ENCODE data around the gene MAPRE3. TPM values are rescaled to one million over a fixed set of nuclear protein-coding genes. Genes with fewer than 3 reads are reported as not detected.

Gene MAPRE3
- total and polyA plus RNA-seq, 2 donors (not counting 1 experiment from before 2014, with no cell fraction given): 7.9 to 13.9 TPM

- Histone ChIP-seq H3K9me3 (ENCODE audit: control insufficient read depth, insufficient read depth, low read depth, low read length) (no peaks in the 10 kb centered on the region), H4K20me1 (ENCODE audit: control insufficient read depth, extremely low read depth, insufficient read depth, low read length) (no peaks in the 10 kb centered on the region), H3K9ac (ENCODE audit: insufficient read depth, low read length) (no peak overlapping the region), H3K27me3 (ENCODE audit: control insufficient read depth, insufficient read depth, low read length) (no peaks in the 10 kb centered on the region), H3K79me2 (ENCODE audit: control insufficient read depth, insufficient read depth, low read length) (peaks cover 14% of the 10 kb centered on the region), H3K4me2 (ENCODE audit: extremely low read depth, insufficient read depth, low read length) (no peak overlapping the region), H2AFZ (ENCODE audit: low read length) (no peak overlapping the region), H3K4me3 (replicated peaks in 1 of 4; ENCODE audit: control extremely low read depth in 1 of 4, insufficient read depth in 1 of 4, low read depth in 3 of 4, low read length in 4 of 4) (no peak overlapping the region), H3K4me1 (ENCODE audit: control insufficient read depth, extremely low read depth, insufficient read depth, low read length) (peaks cover 5% of the 10 kb centered on the region), H3K36me3 (ENCODE audit: control insufficient read depth, insufficient read depth, low read length) (peaks cover 51% of the 10 kb centered on the region), H3K27ac (ENCODE audit: insufficient read depth, low read length) (no peak overlapping the region)
- DNase-seq (ENCODE audit: low read depth in 2 of 2): no peak
- TF ChIP-seq CTCF (conservative IDR thresholded peaks at IDR 0.05 in 1 of 2, IDR thresholded peaks at IDR 0.05 in 1 of 2; ENCODE audit: low read depth in 1 of 2, low read length in 2 of 2) (no peak), EZH2 (IDR thresholded peaks at IDR 0.05; ENCODE audit: low read length, missing control alignments) (no peak)
Observed at GRCh38 chr2:27038631-27039339, 68.3 kb downstream of the MAPRE3 start.

DNA sequence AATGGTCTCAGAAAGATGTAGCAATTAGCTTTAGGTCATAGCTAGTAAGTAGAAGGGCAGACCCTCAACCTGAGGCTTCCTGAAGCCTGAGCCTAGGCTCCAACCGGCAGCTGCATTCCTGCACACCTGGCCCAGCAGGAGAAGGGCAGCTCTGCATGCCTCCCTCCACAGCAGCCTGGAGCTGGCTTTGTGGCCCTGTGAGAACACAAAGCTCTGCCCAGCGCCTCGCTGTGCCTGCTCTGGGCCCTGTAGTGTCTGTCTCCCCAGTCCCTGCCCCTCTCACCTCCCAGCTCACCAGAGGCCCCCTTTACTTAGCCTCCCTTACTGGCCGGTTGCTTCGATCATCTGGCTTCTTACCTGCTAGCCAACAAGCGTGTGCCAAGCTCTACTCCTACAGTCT lies 69.0 kb downstream of the MAPRE3 start:
- H3K36me3 ChIP-seq (ENCODE audit: control insufficient read depth, insufficient read depth, low read length): peaks cover 51% of the 10 kb centered on the region
- no peaks in the 10 kb centered on the region for H3K27me3 ChIP-seq (ENCODE audit: control insufficient read depth, insufficient read depth, low read length)
- H2AFZ ChIP-seq (ENCODE audit: low read length): no peak overlapping the region
- no peak overlapping the region for H3K4me2 ChIP-seq (ENCODE audit: extremely low read depth, insufficient read depth, low read length)
- H3K4me3 ChIP-seq (replicated peaks in 1 of 4; ENCODE audit: control extremely low read depth in 1 of 4, insufficient read depth in 1 of 4, low read depth in 3 of 4, low read length in 4 of 4): no peak overlapping the region
- peaks cover 2% of the 10 kb centered on the region for H3K4me1 ChIP-seq (ENCODE audit: control insufficient read depth, extremely low read depth, insufficient read depth, low read length)
- H4K20me1 ChIP-seq (ENCODE audit: control insufficient read depth, extremely low read depth, insufficient read depth, low read length): no peaks in the 10 kb centered on the region
- DNase-seq (ENCODE audit: low read depth in 2 of 2): no peak
- H3K27ac ChIP-seq (ENCODE audit: insufficient read depth, low read length): no peak overlapping the region
- TF ChIP-seq EZH2 (IDR thresholded peaks at IDR 0.05; ENCODE audit: low read length, missing control alignments) (no peak), CTCF (conservative IDR thresholded peaks at IDR 0.05 in 1 of 2, IDR thresholded peaks at IDR 0.05 in 1 of 2; ENCODE audit: low read depth in 1 of 2, low read length in 2 of 2) (no peak)
- no peak overlapping the region for H3K9ac ChIP-seq (ENCODE audit: insufficient read depth, low read length)
- H3K79me2 ChIP-seq (ENCODE audit: control insufficient read depth, insufficient read depth, low read length): peaks cover 8% of the 10 kb centered on the region
- no peaks in the 10 kb centered on the region for H3K9me3 ChIP-seq (ENCODE audit: control insufficient read depth, insufficient read depth, low read depth, low read length)

GRCh38 chr2:27039871-27040270 lies 69.4 kb downstream of the MAPRE3 start:
- Histone ChIP-seq H3K4me1 (ENCODE audit: control insufficient read depth, extremely low read depth, insufficient read depth, low read length) (peaks cover 2% of the 10 kb centered on the region), H3K27me3 (ENCODE audit: control insufficient read depth, insufficient read depth, low read length) (no peaks in the 10 kb centered on the region), H3K36me3 (ENCODE audit: control insufficient read depth, insufficient read depth, low read length) (peaks cover 51% of the 10 kb centered on the region), H3K27ac (ENCODE audit: insufficient read depth, low read length) (no peak overlapping the region), H3K4me2 (ENCODE audit: extremely low read depth, insufficient read depth, low read length) (no peak overlapping the region), H3K79me2 (ENCODE audit: control insufficient read depth, insufficient read depth, low read length) (peaks cover 7% of the 10 kb centered on the region), H3K9ac (ENCODE audit: insufficient read depth, low read length) (no peak overlapping the region), H4K20me1 (ENCODE audit: control insufficient read depth, extremely low read depth, insufficient read depth, low read length) (no peaks in the 10 kb centered on the region), H3K9me3 (ENCODE audit: control insufficient read depth, insufficient read depth, low read depth, low read length) (no peaks in the 10 kb centered on the region), H3K4me3 (replicated peaks in 1 of 4; ENCODE audit: control extremely low read depth in 1 of 4, insufficient read depth in 1 of 4, low read depth in 3 of 4, low read length in 4 of 4) (no peak overlapping the region), H2AFZ (ENCODE audit: low read length) (no peak overlapping the region)
- TF ChIP-seq EZH2 (IDR thresholded peaks at IDR 0.05; ENCODE audit: low read length, missing control alignments) (no peak), CTCF (conservative IDR thresholded peaks at IDR 0.05 in 1 of 2, IDR thresholded peaks at IDR 0.05 in 1 of 2; ENCODE audit: low read depth in 1 of 2, low read length in 2 of 2) (no peak)
- no peak for DNase-seq (ENCODE audit: low read depth in 2 of 2)

All from fibroblast of lung (primary cell).